ENCODE data around the gene CILP.

The CILP gene

DNA sequence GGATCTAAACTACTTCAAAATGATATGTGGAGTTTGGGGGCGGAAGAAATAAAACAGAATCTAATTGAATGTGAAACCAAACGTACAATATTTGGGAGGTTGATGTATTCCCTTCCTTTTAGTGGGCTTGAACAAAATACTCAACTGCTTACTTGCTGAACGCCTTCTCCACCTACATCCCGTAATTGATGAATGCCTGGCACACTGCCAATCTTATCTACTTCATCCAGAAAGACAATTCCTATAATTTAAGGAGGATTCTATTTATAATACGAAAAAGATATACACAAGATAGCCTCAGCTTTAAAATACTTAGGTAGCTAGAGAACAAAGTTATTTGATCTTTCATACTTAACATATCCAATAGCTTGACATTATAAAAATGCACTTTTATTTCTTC is 54.6 kb downstream of the CILP start:
- DNase-seq (ENCODE audit: low read depth in 2 of 2) = no peak

DNA sequence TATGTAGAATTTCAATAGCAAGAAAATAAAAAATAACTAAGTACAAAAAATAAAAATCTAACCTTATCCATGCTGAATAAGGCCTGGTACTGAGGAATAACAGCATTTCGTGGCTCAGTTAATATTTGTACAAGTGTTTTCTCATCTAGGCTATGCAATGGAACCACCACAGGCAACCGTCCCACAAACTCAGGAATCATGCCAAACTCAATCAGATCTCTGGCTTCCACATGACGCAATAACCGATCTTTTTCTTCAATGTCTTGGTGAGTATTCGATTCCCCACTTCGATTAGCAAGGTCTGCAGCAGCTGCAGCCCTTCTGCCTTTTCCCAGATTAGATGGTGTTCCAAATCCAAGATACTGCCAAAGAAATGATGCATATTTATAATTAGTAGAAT is 56.6 kb downstream of the CILP start:
- no peak for DNase-seq (ENCODE audit: low read depth in 2 of 2)

GRCh38 chr15:65147902-65148301 is 63.4 kb downstream of the CILP start:
- DNase-seq (ENCODE audit: low read depth in 2 of 2) = no peak

DNA sequence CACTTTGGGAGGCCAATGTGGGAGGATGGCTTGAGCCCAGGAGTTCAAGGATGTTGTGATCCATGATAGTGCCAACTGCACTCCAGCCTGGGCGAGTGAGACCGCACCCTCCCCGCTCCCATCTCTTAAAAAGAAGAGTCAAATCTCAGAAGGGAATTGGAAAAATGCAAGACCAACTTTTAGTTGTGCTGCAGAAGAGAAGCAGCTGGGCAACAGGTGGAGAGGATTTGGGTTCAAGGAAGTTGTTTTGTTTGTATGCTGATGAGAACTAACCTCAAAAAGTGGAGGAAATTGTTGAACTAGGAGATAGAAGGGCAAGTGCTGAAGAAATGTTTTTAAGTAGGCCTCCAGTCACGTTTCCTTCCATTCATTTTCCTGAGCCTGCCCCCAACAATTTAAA is 64.8 kb downstream of the CILP start:
- DNase-seq (ENCODE audit: low read depth in 2 of 2) = no peak

Measured in fibroblast of skin of left quadriceps (primary cell).